ENCODE data around the gene RABGAP1L.
A peak's percentile ranks its signal among the peaks of the same experiment; 100 is the strongest.
"Not testable (repeated sequence)": the region's sequence is repeated elsewhere in the genome, so short reads cannot be mapped to it uniquely, and the experiment has no call there.

The RABGAP1L gene

GRCh38 chr1:174786358-174786757 lies 627.0 kb downstream of the RABGAP1L start:
- DNase-seq: no peak

GRCh38 chr1:174786760-174787159 lies 627.4 kb downstream of the RABGAP1L start:
- no peak for DNase-seq

DNA sequence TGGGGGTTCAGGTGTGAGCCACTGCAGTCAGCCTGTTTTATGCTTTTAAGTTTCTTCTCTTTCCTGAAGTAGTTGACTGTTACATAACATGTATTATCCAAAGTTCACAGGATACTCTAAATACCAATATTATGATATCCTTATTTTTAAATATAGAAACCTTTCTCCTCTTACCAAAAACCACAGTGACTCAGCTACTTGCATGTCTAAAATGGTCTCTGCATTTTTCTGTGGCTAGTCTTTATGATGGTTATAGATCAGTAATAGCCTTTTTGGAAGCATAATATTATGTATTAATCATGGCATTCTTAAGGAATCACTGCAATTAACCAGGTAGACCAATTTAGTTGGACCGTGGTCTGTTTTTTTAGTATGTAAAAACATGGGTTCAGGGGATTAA lies 629.7 kb downstream of the RABGAP1L start:
- no peak for DNase-seq

GRCh38 chr1:174789399-174789798 lies 630.1 kb downstream of the RABGAP1L start:
- no peak for DNase-seq

DNA sequence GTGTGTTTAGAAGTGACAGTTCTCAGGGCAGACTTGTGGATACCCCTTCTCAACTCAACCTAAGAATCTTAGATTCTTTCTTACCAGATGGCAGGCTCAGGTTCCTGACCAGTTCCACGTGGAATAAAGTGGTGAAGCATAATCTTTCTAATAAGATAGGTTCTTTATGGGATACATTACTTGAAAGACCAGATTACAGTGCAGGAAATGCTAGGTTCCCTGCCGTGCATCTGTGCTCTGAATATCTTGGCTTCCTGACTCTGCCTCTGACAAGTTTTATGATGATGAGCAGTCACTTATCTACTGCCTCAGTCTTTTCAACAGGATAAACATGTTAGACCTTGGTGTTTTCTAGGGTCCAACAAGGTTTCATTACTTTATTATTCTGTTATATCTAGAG lies 632.5 kb downstream of the RABGAP1L start:
- no peak for DNase-seq

- no peak for DNase-seq
Observed at GRCh38 chr1:174794861-174795260, 635.5 kb downstream of the RABGAP1L start.

DNA sequence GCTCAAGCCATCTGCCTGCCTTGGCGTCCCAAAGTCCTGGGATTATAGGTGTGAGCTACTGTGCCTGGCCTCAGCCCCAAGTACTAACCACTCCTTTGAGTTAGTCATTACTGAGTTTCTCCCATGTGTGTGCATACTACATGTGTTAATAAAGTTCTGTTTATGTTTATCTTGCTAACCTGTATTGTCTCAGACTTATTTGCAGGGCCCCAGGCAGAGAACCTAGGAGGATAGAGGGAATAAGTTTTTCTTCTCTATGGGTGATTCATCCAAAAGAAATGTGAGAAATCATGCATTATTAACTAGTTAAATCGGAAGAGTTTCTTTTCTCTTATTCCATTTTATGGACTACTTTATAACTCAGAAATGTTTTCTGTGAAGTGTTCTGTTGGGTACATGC lies 636.5 kb downstream of the RABGAP1L start:
- no peak for DNase-seq

- no peak for DNase-seq
Observed at GRCh38 chr1:174797398-174797797, 638.1 kb downstream of the RABGAP1L start.

GRCh38 chr1:174799136-174799479 lies 639.8 kb downstream of the RABGAP1L start:
- DNase-seq: no peak

DNA sequence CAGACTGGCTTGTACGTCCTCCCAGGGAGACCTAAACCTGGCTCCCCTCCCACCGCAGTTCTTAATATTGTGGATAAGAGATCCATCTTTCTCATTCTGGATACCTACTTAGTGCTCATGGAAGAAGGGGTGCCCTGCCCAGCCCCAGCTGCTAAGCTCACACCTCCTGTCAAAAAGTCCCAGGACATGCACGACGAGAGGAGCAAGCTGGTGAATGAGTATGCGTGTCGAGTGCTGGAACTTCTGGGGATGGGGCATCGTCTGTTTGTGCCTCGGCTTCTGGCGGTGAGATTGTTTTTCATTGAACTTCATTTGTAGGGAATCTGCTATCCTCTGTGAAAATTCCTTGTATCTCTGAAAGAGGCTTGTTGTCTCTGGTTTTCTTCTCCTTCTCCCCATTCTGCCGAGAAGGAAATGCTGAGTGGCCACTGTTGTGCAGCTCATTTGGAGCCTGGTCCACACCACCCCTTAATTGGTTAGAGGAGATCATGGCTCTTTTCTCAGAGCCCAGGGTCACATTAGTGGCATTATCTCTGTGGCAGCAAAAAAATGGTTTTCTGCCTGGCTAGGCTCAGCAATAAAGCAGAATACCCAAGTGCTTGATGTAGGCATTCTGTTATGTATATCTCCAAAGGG lies 641.0 kb downstream of the RABGAP1L start:
- peak; percentile 55 for DNase-seq

DNA sequence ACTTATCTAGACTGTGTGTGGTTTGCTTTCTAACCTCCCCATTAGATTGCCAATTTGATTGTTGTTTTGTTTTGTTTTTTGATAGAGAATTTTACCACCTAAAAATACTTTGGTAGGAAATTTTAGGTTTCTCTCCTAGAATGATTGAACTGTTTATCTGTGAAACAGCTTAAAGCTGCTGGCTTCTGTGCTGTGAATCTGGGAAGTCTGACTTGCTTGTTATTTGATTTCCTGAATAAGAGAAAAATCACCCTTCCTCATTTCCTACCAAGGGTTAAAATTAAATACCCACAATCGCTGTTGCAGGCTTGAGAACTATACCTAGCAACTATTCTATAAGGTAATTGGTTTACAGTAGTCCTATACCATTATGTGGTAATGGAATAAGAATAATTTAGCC lies 641.6 kb downstream of the RABGAP1L start:
- no peak for DNase-seq

DNA sequence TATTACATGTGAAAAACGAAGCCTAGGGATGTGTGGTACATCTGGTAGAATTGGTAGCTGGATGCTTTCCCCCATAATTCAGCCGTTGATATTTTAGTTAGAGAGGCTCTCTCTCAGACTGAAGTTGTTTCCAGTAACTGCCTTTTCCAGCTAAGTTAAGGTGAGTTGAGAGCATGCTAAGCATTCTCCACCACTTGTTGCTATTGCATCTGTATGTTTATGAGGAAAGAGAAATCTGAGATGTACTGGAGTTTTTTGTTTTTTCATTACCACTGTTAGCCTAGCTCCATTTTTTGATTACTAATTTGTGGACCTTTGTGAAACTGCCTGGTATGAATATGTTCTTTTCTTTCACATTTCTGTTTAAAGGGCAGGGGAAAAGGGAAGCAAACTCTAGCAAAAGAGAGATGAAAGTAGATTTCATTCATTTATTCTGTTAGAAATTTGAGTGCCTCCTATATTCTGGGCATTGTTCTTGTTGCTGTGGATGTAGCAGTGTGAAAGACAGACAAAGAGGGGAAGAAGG lies 650.5 kb downstream of the RABGAP1L start:
- no peak for DNase-seq

DNA sequence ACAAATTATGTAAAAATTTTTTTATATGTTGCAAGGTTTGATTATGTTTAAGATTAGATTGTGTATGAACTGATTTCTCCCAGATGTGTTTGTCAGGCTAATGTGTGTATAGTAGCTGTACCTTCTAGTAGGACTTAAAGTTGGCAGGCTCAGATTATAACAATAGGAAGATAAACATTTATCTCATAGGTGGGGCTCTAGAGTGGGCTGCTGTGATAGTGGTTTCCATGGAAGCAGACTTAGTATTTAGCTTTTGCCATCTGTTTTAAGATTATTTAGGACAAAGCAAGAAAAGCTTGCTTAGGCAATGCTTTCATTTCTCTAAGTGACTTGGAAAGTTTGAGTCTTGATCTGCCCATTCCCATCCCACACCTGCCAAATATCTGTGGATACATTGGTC lies 652.7 kb downstream of the RABGAP1L start:
- DNase-seq: no peak

- DNase-seq: no peak
Observed at GRCh38 chr1:174812656-174813055, 653.3 kb downstream of the RABGAP1L start.

DNA sequence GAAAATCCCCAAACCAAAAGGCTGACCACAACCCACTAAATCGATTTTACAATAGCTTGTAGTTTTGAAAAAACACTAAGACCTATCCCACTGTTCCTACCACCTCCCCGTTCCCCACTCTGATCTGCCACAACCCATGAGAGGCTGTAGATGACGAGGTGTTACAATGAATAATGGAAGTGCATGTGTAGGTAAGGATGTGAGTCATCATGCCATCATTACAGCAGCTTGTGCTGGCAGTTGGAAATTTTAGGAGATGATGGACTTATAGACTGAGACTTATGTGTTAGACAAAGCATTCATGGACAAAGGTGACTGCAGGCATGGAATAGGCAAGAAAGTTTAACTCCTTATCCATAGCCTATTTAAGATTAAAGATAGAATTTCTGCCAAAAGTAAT lies 655.7 kb downstream of the RABGAP1L start:
- no peak for DNase-seq

GRCh38 chr1:174815474-174815908 lies 656.2 kb downstream of the RABGAP1L start:
- no peak for DNase-seq

DNA sequence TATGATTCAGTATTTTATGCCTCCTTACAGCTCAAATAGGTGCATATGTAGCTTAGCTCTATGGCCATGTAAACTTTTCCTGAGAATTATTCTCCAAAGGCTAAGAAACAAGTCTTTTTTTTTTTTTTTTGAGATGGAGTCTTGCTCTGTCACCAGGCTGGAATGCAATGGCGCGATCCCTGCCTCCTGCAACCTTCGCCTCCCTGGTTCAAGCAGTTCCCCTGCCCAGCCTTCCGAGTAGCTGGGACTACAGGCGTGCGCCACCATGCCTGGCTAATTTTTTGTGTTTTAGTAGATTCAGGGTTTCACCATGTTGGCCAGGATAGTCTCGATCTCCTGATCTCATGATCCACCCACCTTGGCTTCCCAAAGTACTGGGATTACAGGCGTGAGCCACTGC lies 657.3 kb downstream of the RABGAP1L start:
- not testable (repeated sequence) for DNase-seq

GRCh38 chr1:174818014-174818616 lies 658.8 kb downstream of the RABGAP1L start:
- no peak for DNase-seq

- DNase-seq: no peak
Observed at GRCh38 chr1:174818951-174819350, 659.6 kb downstream of the RABGAP1L start.

- DNase-seq: no peak
Observed at GRCh38 chr1:174819596-174819995, 660.3 kb downstream of the RABGAP1L start.

- DNase-seq: no peak
Observed at GRCh38 chr1:174825127-174825526, 665.8 kb downstream of the RABGAP1L start.

DNA sequence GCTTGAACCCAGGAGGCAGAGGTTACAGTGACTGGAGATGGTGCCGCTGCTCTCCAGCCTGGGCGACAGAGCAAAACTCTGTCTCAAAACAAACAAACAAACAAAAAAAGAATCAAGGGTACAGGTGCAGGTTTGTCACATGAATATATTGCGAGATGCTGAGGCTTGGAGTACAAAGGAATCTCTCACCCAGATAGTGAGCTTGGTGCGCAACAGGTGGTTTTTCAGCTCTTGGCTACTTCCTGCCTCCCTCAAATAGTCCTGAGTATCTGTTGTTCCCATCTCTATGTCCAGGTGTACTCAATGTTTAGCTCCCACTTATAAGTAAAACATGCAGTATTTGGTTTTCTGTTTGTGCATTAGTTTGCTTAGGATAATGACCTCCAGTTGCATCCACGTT lies 666.5 kb downstream of the RABGAP1L start:
- no peak for DNase-seq

DNA sequence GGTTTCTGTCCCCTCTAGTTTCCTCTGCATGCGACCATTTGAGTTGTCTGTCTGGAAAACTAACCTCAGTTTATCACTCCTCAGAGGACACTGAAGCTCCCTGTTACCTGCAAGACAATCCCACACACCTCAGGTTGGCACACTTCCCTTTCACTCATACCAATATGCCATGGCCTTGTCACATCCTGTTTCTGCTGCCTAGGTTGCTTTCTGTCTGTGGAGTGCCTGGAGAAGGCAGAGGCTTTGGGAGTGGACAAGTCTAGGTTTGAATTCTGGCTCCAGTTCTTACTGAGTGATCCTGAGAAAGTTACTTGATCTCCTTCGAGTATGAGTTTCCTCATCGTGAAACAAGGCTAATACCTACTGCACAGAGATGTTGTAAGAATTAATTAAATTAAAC lies 668.9 kb downstream of the RABGAP1L start:
- no peak for DNase-seq

DNA sequence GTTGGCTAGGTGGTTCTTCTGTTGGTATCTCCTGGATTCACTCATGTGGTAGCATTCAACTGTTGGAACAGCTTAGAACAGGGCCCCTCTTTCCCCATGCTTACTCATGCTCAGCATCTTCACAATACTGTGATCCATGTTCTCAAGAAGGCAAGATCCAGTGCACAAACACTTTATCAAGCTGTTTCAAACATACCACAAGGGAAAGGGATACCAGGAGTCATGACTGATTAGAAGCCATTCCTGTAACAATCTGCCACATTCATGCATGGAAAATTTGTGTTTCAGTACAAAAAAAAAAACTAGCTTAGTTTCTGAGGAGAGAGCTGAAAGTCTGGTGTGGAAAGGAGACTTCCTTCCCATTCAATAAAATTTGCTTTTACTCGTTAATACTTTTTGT lies 670.7 kb downstream of the RABGAP1L start:
- no peak for DNase-seq

GRCh38 chr1:174836543-174836942 lies 677.2 kb downstream of the RABGAP1L start:
- no peak for DNase-seq

All from activated CD8-positive, alpha-beta memory T cell treated with anti-CD3 and anti-CD28 coated beads, Interleukin-2, amount 50 U/mL, for 48 hours (primary cell).